Measurements from ENCODE around the gene OR7D4.

OR7D4 gene

DNA sequence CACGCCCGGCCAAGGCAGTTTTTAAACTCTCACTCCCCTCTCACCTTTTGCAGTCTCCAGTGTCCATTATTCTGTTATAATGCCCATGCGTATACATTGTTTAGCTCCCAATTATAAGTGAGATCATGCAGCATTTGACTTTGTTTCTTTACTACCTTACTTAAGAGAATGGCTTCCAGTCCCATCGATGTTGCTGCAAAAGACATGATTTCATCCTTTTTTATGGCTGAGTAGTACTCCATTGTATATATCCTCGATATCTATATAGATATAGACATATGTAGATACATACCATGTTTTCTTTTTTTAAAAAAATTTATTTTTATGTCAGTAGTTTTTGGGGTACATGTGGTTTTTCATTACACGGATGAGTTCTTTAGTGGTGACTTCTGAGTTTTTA, 32.2 kb downstream of the OR7D4 start:
- Histone ChIP-seq H3K4me3 (no peak overlapping the region), H3K36me3 (no peaks in the 10 kb centered on the region), H3K9me3 (no peaks in the 10 kb centered on the region), H3K27ac (no peak overlapping the region), H3K27me3 (no peaks in the 10 kb centered on the region), H3K4me1 (no peaks in the 10 kb centered on the region)
- intact Hi-C loops (cut with DNase I; ENCODE audit: low total_unique reads): no loop called here
- no peak for DNase-seq
- TF ChIP-seq, protein P1, sequence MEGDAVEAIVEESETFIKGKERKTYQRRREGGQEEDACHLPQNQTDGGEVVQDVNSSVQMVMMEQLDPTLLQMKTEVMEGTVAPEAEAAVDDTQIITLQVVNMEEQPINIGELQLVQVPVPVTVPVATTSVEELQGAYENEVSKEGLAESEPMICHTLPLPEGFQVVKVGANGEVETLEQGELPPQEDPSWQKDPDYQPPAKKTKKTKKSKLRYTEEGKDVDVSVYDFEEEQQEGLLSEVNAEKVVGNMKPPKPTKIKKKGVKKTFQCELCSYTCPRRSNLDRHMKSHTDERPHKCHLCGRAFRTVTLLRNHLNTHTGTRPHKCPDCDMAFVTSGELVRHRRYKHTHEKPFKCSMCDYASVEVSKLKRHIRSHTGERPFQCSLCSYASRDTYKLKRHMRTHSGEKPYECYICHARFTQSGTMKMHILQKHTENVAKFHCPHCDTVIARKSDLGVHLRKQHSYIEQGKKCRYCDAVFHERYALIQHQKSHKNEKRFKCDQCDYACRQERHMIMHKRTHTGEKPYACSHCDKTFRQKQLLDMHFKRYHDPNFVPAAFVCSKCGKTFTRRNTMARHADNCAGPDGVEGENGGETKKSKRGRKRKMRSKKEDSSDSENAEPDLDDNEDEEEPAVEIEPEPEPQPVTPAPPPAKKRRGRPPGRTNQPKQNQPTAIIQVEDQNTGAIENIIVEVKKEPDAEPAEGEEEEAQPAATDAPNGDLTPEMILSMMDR (IDR thresholded peaks at IDR 0.05): no peak

DNA sequence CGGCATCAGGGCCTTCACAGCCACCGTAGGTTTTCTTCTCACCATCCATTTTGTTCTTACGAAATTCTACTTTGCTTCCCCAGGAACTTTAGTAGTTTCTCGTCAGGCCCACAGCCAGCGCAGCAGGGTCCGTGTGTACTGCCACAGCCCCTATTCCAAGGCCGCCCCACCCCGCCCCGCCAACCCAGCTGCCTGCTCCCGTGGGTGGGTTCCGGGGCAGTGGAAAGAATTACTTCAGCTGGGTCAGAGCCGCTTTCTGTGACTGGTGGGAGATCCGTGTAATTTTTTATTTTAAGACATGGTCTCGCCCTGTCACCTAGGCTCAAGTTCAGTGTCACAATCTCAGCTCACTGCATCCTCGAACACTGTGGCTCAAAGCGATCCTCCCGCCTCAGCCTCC, 36.4 kb downstream of the OR7D4 start:
- intact Hi-C loops (cut with DNase I; ENCODE audit: low total_unique reads): no loop called here

DNA sequence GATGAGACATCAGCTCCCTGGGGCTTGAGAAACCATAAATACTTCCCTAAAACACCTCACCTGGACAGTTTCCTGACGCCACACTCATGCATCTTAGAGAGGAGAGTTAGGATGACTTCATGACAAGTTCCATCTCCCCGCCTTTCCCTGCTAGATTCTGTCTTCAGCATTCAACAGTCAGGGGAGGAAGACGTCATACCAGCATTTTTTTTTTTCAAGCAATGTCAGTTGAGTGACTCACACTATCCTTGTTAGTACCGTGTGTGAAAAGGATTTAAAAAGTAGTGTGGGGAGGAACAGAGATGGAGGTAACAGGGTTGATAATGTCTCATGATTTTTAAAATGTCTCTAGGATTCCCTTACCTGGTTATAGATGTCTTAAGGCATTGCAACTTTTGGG, 40.5 kb downstream of the OR7D4 start, which contains the start of gene OR7D2:
Gene OR7D2, plus strand, starts transcription at position 79 of the 400 bp plus-strand sequence. CDS start 6,803 bp downstream, outside the sequence.
- no peak for DNase-seq
- no peaks in the 10 kb centered on the region for H3K27me3 ChIP-seq
- TF ChIP-seq, protein P1 (IDR thresholded peaks at IDR 0.05): no peak
- H3K4me3 ChIP-seq: no peak within 1 kb of the TSS
- no peak within 1 kb of the TSS for H3K27ac ChIP-seq
- intact Hi-C loops (cut with DNase I; ENCODE audit: low total_unique reads): no loop called here
- H3K9me3 ChIP-seq: no peaks in the 10 kb centered on the region
- H3K4me1 ChIP-seq: no peaks in the 10 kb centered on the region
- H3K36me3 ChIP-seq: no peaks in the 10 kb centered on the region

More for the DNA sequence above, 36.4 kb downstream of the OR7D4 start:
- H3K4me1 ChIP-seq: no peaks in the 10 kb centered on the region
- DNase-seq: no peak
- TF ChIP-seq, protein P1 (IDR thresholded peaks at IDR 0.05): no peak
- H3K36me3 ChIP-seq: no peaks in the 10 kb centered on the region
- no peak overlapping the region for H3K27ac ChIP-seq
- no peaks in the 10 kb centered on the region for H3K9me3 ChIP-seq
- no peak overlapping the region for H3K4me3 ChIP-seq
- no peaks in the 10 kb centered on the region for H3K27me3 ChIP-seq

DNA sequence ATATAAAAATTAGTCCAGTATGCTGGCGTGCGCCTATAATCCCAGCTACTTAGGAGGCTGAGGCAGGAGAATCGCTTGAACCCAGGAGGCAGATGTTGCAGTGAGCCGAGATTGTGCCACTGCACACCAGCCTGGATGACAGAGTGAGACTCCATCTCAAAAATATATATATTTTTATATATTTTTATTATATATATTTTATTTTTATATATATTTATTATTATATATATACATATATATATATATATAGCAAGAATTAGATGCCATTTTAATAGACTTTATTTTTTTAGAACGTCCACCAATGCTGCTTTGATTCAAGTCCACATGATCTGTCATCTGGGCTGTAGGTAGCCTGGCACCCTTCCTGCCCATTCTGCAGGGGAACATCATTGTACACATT, 44.1 kb downstream of the OR7D4 start:
- Histone ChIP-seq H3K36me3 (no peaks in the 10 kb centered on the region), H3K4me1 (no peaks in the 10 kb centered on the region), H3K27me3 (no peaks in the 10 kb centered on the region), H3K27ac (no peak overlapping the region), H3K9me3 (no peaks in the 10 kb centered on the region), H3K4me3 (no peak overlapping the region)
- intact Hi-C loops (cut with DNase I; ENCODE audit: low total_unique reads): no loop called here
- TF ChIP-seq, protein P1 (IDR thresholded peaks at IDR 0.05): no peak
- DNase-seq: no peak

DNA sequence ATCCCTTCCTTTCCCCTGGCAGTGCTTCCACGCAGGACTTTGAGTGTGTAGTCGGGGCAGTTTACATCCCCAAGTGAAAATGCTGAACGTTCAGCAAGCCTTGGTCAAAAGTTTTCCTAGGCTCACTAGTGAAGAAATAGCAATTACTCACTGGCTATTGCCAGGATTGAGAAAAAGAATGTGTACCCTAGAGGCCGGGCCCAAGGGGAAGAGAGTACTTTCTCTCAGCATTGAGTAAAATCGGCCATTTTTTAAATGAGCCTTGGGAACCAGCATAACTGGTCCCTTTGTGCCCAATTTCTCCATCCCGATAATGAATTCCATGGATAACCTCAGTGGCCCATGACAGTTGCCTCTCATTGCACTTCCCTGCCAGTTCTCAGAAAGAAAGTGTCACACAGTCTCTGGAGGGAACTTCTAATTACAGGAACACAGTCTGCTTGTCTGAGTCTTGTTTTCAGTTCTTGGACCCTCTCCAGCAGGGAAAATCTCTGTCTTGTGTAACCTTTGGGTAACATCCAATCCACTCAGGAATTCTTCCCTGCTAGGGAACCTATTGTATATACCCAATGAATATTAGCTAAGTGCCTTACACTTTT, 47.9 kb downstream of the OR7D4 start:
- no peak for DNase-seq
- no peaks in the 10 kb centered on the region for H3K4me1 ChIP-seq
- no peaks in the 10 kb centered on the region for H3K27me3 ChIP-seq
- TF ChIP-seq, protein P1 (IDR thresholded peaks at IDR 0.05): no peak
- intact Hi-C loops (cut with DNase I; ENCODE audit: low total_unique reads): no loop called here
- peaks cover 0 to 7% (median 0%) of the 10 kb centered on the region in 3 donors for H3K9me3 ChIP-seq
- H3K27ac ChIP-seq: no peak overlapping the region
- H3K36me3 ChIP-seq: peaks cover 10 to 16% (median 12%) of the 10 kb centered on the region in 3 donors
- no peak overlapping the region for H3K4me3 ChIP-seq
